Measurements from ENCODE around the gene MXD4. TPM values are rescaled to one million over a fixed set of nuclear protein-coding genes. Genes with fewer than 3 reads are reported as not detected.

The MXD4 gene
- total and polyA plus RNA-seq, 2 of the 13 experiments (the other 11 are each of a cell fraction or from before 2014, with no cell fraction given) = 29.0 to 31.3 TPM

DNA sequence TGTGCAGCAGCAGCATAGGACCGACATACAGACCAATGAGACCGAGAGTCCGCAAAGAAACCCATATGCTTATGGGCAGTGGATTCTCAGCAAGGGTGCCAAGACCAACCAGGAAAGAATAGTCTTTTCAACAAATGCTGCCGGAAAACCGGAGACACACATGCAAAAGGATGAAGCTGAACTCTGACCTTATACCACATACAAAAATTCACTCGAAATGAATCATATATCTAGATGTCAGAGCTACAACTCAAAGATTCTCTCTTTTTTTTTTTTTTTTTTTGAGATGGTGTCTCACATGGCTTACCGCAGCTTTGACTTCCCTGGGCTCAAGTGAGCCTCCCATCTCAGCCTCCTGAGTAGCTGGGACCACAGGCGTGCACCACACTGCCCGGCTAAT is 16.0 kb upstream of the MXD4 start:
- ATAC-seq = no peak
- no peaks in the 10 kb centered on the region for H4K20me1 ChIP-seq (ENCODE audit: insufficient read depth, low read length)
- intact Hi-C loops (cut with micrococcal nuclease; ENCODE audit: unreplicated experiment) (no loop called here), in situ Hi-C loops (cut with HindIII; ENCODE audit: extremely low pct_ligation_motif_present, low pct_unique_long_range_greater_than_20kb) (no loop called here)
- POLR2A ChIA-PET = no interaction called here
- H3K9me3 ChIP-seq (ENCODE audit: low read length) = no peaks in the 10 kb centered on the region
- no peak overlapping the region for H3K27ac ChIP-seq (ENCODE audit: extremely low read length, insufficient read depth, low read length)
- no TSS peak for BruUV-seq (replicated peaks)
- H3K27me3 ChIP-seq (ENCODE audit: control insufficient read depth in 1 of 2, insufficient read depth in 2 of 2, low read length in 2 of 2) = peaks cover 2 to 21% of the 10 kb centered on the region in 2 experiments; a peak in 4 of 5 replicates
- H3K36me3 ChIP-seq (replicated peaks in 1 of 2; ENCODE audit: control insufficient read depth in 1 of 2, insufficient read depth in 2 of 2, low read length in 2 of 2) = no peaks in the 10 kb centered on the region
- no peaks in the 10 kb centered on the region for H3K4me1 ChIP-seq (ENCODE audit: insufficient read depth, low read length)
- H3K9ac ChIP-seq (ENCODE audit: insufficient read depth, low read depth, low read length) = no peak overlapping the region
- CTCF ChIA-PET (ENCODE audit: low intra/inter-chr PET ratio, low total read pairs) = no interaction called here
- no peak overlapping the region for H2AFZ ChIP-seq (ENCODE audit: low read length)
- H3K4me2 ChIP-seq (ENCODE audit: low read depth, low read length) = no peak overlapping the region
- H3K79me2 ChIP-seq (ENCODE audit: insufficient read depth, low read length) = no peaks in the 10 kb centered on the region
- TF ChIP-seq ZNF883 (CRISPR knock-in tag; IDR thresholded peaks at IDR 0.05; ENCODE audit: not compliant biosample characterization) (no peak), ZNF564 (CRISPR knock-in tag; IDR thresholded peaks at IDR 0.05) (no peak), HDAC2 (CRISPR knock-in tag; IDR thresholded peaks at IDR 0.05) (no peak), ZNF20 (CRISPR knock-in tag; IDR thresholded peaks at IDR 0.05) (no peak), ISL2 (CRISPR knock-in tag; IDR thresholded peaks at IDR 0.05) (no peak), GATAD1 (CRISPR knock-in tag; IDR thresholded peaks at IDR 0.05) (no peak), MYC (CRISPR knock-in tag; IDR thresholded peaks at IDR 0.05; ENCODE audit: borderline replicate concordance) (no peak), SKI (IDR thresholded peaks at IDR 0.05; ENCODE audit: partially characterized antibody) (no peak), ZNF530 (CRISPR knock-in tag; IDR thresholded peaks at IDR 0.05; ENCODE audit: low read depth) (no peak), XBP1 (CRISPR knock-in tag; IDR thresholded peaks at IDR 0.05) (no peak), SALL1 (CRISPR knock-in tag; IDR thresholded peaks at IDR 0.05) (no peak), SRSF9 (IDR thresholded peaks at IDR 0.05; ENCODE audit: borderline replicate concordance, insufficient read depth, low read depth, low read length, poor library complexity, severe bottlenecking) (no peak)
- TF ChIP-seq, protein P1, sequence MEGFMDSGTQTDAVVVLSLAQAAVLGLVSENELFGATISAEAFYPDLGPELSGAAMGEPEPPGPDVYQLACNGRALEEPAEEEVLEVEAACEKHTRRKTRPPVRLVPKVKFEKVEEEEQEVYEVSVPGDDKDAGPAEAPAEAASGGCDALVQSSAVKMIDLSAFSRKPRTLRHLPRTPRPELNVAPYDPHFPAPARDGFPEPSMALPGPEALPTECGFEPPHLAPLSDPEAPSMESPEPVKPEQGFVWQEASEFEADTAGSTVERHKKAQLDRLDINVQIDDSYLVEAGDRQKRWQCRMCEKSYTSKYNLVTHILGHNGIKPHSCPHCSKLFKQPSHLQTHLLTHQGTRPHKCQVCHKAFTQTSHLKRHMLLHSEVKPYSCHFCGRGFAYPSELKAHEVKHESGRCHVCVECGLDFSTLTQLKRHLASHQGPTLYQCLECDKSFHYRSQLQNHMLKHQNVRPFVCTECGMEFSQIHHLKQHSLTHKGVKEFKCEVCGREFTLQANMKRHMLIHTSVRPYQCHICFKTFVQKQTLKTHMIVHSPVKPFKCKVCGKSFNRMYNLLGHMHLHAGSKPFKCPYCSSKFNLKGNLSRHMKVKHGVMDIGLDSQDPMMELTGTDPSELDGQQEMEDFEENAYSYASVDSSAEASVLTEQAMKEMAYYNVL (CRISPR knock-in tag; IDR thresholded peaks at IDR 0.05; ENCODE audit: borderline replicate concordance) = no peak
- TF ChIP-seq, protein P2, sequence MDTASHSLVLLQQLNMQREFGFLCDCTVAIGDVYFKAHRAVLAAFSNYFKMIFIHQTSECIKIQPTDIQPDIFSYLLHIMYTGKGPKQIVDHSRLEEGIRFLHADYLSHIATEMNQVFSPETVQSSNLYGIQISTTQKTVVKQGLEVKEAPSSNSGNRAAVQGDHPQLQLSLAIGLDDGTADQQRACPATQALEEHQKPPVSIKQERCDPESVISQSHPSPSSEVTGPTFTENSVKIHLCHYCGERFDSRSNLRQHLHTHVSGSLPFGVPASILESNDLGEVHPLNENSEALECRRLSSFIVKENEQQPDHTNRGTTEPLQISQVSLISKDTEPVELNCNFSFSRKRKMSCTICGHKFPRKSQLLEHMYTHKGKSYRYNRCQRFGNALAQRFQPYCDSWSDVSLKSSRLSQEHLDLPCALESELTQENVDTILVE (CRISPR knock-in tag; IDR thresholded peaks at IDR 0.05) = no peak
- TF ChIP-seq, protein P3, sequence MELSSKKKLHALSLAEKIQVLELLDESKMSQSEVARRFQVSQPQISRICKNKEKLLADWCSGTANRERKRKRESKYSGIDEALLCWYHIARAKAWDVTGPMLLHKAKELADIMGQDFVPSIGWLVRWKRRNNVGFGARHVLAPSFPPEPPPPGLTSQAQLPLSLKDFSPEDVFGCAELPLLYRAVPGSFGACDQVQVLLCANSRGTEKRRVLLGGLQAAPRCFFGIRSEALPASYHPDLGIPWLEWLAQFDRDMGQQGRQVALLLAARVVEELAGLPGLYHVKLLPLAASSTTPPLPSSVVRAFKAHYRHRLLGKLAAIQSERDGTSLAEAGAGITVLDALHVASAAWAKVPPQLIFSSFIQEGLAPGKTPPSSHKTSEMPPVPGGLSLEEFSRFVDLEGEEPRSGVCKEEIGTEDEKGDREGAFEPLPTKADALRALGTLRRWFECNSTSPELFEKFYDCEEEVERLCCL (CRISPR knock-in tag; IDR thresholded peaks at IDR 0.05; ENCODE audit: borderline replicate concordance) = no peak
- TF ChIP-seq, protein P4, sequence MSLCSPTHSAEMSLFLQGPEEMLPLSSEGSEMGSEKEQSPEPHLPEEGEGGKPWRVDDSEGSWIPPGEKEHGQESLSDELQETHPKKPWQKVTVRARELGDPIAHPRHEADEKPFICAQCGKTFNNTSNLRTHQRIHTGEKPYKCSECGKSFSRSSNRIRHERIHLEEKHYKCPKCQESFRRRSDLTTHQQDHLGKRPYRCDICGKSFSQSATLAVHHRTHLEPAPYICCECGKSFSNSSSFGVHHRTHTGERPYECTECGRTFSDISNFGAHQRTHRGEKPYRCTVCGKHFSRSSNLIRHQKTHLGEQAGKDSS (CRISPR knock-in tag; IDR thresholded peaks at IDR 0.05; ENCODE audit: borderline replicate concordance, low read depth) = no peak
- no peak for FAIRE-seq
- 75% methylated on average over 9 of the region's 9 CpGs for WGBS (ENCODE audit: low lambda C conversion rate)
- H3K4me3 ChIP-seq (replicated peaks in 1 of 3; ENCODE audit: insufficient read depth in 1 of 3, low read depth in 2 of 3, low read length in 3 of 3) = no peak overlapping the region
- no peak for DNase-seq (ENCODE audit: low spot score)

Measured in HepG2 (cell line).